A549 treated with DMSO at 1 μM for 4 hours (cell line): ENCODE results near the gene SCAI. TPM values are rescaled to one million over a fixed set of nuclear protein-coding genes. Genes with fewer than 3 reads are reported as not detected.

ENCODE experiments used
- total RNA-seq: library from RNA; stranded (reverse); fragments of 200-300 nt; extraction: Qiagen RNA extraction; gene quantifications from 5 replicates; pipeline ENCODE4 v1.2.3, GENCODE V29; 2022; ENCODE audit warnings: low read depth

Gene SCAI
- total RNA-seq, result 0.78 to 2.6 TPM (median 2.0 TPM) in 5 replicates

DNA sequence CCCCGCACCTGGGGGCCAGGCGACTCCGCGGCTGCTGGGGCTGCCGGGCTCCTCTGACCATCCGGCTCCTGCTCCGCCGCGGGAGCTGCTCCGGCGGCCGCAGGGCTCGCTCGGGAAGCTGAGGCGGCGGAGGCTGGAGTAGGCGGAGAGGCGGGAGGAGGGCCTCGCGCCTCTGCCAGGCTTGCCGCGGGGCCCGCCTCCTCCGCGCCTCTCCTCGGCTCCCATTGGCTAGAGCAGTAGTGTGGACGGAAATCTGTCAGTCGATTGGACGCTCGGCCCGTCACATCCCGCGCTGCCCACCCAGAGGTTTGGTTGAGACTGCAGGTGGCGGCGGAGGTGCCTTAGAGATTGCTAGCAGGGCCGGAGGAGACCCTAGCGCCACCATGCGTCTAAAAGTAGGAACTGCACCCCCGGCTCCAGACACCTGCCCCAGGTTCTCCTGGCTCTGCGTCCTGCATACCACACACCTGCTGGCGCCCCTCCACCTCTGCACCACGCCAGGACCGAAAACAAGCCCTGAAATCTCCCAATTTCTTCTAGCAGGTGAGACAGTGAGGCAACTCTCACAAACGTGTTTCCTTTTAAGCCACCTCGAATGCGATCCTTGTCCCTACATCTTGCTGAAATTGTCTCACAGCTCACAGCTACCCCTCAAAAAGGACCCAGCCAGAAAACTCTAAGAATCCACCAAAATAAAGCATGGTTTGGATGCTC, at the start of gene SCAI:
Gene SCAI, minus strand, starts transcription at position 152 of the 714 bp plus-strand sequence. Its CDS starts 91 bp downstream, at position 61.

DNA sequence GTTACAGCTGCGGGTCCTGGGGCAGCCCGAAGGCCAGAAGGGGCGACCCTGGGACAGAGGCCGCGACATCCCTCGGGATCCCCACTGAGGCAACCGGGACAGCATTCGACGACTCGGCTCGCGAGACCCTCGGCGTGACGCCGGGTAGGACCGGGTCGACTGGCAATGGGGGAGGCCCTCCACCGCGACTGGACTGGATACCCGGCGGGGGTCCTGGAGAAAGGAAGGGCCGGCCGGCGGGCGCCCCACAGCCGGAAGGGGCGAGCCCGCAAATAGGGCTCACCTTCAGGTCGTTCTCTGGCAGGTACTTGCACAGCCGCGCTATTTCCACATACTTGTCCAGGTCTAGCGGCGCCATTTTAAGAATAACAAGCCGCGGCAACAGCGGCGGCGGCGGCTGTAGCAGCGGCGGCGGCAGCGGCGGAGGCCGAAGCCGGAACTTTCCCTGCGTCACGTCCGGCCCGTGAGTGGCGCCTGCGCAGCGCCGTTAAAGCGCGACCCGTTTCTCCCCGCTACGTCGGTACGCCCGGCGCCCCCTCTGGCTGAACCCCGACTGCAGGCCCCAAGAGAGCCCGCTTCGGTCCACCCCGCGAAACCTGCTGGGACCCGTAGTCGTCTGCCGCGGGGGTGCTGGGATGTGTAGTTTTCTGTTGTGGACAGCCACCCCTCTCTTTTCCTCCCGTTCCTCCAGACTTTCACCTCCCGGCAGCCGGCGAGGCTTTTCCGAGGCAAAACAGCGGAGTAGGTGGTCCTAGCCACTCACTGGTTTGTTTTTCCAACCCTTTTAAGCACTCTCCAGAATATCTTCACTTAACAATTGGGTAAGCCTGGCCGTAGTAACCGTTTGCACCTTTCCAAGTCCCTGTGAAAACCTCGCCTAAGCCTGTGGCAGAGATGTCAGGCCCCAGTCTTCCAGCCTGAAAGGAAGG, 46.3 kb upstream of the SCAI start, which contains the start of gene PPP6C:
Gene PPP6C, minus strand, starts transcription at position 443 of the 929 bp plus-strand sequence. Its CDS starts 85 bp downstream, at position 358.

DNA sequence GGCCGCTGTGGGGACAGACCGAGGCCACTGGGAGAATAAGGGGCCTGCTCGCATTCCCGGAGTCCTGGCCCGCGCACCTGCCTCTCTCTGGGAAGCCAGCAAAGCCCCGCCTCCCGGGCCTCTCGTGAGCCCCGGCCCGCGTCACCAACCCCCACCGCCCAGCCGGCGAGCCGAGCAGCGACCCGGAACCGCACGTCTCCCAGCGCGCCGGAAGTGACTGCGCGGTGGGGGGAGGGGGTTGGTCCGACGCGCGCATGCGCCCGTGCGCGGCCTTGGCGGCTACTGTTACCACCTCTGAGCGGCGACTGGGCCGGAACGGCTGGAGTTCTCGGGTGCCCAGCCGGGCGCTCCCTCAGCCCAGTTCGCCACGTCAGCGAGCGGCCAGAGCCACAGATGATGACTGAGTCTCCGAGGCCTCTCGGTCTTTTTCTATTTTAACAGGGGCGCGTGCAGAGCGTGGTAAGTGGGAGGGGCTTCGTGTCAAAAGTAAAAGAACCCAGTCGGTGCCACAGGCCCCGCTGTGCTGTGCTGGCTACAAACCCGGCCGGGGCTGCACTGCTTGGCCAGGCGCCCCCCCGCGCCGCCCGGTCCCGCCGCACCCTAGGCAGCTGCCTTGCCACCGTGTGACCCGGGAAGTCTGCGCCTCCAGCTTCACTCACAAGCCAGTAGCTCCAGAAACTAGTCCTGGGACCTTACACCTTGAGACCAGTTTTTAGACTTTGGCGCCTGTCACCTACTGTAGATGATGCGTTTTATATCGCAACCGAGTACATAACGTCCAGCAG, 202.2 kb downstream of the SCAI start, which contains the start of gene GOLGA1:
Gene GOLGA1, minus strand, starts transcription at position 190 of the 785 bp plus-strand sequence. CDS start 2,372 bp downstream, outside the sequence.

Other genes with a start within 250 kb of the SCAI start
- 10.0 to 12.3 TPM (median 10.8 TPM) in 5 replicates for gene GOLGA1, start 202.4 kb downstream of the SCAI start, total RNA-seq
- gene PPP6C, start 46.3 kb upstream of the SCAI start, total RNA-seq, result 25.2 to 32.6 TPM (median 28.4 TPM) in 5 replicates
- gene RABEPK, start 57.0 kb upstream of the SCAI start, total RNA-seq, result 39.1 to 47.8 TPM (median 45.3 TPM) in 5 replicates
- gene HSPA5, start 97.8 kb upstream of the SCAI start, total RNA-seq, result 368 to 406 TPM (median 395 TPM) in 5 replicates
- 15.1 to 20.6 TPM (median 18.6 TPM) in 5 replicates for gene GAPVD1, start 118.3 kb upstream of the SCAI start, total RNA-seq